ENCODE data around the gene TYROBP.

DNA sequence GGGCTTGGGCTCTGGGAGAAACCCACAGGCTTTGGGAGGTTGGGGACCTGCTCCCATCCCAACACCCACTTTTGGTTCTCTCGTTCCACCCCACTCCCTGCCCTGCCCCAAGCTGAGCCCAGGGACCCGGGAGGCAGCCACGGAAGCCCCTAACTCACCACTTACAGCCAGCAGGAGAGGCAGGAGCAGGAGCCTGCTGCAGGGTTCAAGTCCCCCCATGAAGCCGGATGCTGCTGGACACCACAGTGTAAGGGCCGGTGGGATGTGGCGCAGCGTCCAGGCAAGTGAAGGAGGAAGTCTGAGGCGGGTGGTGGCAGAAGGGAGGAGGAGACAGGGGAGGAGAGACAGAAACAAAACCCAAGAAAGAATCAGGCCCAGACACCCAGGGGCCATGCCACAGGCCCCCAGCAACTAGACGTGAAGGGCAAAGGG, at the start of gene TYROBP:
- TF ChIP-seq, protein P1, sequence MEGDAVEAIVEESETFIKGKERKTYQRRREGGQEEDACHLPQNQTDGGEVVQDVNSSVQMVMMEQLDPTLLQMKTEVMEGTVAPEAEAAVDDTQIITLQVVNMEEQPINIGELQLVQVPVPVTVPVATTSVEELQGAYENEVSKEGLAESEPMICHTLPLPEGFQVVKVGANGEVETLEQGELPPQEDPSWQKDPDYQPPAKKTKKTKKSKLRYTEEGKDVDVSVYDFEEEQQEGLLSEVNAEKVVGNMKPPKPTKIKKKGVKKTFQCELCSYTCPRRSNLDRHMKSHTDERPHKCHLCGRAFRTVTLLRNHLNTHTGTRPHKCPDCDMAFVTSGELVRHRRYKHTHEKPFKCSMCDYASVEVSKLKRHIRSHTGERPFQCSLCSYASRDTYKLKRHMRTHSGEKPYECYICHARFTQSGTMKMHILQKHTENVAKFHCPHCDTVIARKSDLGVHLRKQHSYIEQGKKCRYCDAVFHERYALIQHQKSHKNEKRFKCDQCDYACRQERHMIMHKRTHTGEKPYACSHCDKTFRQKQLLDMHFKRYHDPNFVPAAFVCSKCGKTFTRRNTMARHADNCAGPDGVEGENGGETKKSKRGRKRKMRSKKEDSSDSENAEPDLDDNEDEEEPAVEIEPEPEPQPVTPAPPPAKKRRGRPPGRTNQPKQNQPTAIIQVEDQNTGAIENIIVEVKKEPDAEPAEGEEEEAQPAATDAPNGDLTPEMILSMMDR (conservative IDR thresholded peaks at IDR 0.05; ENCODE audit: low read length), result no peak
- no peak for TF ChIP-seq EZH2phosphoT487 (IDR thresholded peaks at IDR 0.05; ENCODE audit: borderline replicate concordance)

All from Loucy (cell line).